Umbilical cord (tissue), 2 donors: ENCODE results near the gene LRRC8B. TPM values are rescaled to one million over a fixed set of nuclear protein-coding genes. Genes with fewer than 3 reads are reported as not detected.
"Not testable (repeated sequence)": the region's sequence is repeated elsewhere in the genome, so short reads cannot be mapped to it uniquely, and the experiment has no call there.

ENCODE experiments used
- DNase-seq: peaks from one replicate; pipeline ENCODE4 v3.0.0-alpha.2; 2015; ENCODE audit warnings: low spot score
- total RNA-seq: library from RNA; depleted of rRNA; stranded (reverse); fragments of >200 nt; gene quantifications from one replicate; pipeline ENCODE4 v1.2.3, GENCODE V29; 2014; ENCODE audit warnings: low replicate concordance; ENCODE audit not compliant: insufficient read depth

Gene LRRC8B
- total RNA-seq, 1 donor from 2014 or later: 6.7 TPM

DNA sequence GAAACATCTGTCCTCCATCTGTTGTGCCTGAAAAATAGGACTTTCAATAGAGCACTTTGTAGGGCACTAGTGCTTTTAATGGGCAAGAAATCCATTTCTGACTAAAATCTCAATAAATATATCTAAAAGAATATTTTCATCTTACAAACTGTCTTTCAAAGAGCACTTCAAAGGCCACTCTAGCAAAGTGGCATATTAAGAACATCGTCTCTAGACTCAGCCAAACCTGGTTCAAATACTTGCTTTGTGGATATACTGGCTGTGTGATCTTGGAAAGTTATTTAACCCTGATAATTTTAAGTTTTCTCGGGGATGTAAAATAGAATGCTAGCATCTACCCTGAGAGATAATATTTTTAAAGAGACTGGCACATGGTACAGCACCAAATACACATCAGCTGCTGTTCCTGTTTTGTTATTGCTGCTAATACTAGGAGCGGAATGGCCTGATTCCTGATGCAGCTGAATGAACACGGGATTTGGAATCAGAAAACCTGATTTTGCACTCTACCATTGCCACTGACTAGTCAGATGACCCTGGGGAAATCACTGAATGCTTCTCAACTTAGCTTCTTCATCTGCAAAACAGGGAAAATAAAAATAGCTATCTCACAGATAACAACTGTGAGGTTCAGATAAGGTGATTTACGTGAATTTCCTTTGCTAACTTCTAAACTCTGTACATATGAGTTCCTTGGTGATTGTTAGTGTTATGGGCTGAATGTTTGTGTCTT, 83.1 kb downstream of the LRRC8B start:
- DNase-seq: no peak

DNA sequence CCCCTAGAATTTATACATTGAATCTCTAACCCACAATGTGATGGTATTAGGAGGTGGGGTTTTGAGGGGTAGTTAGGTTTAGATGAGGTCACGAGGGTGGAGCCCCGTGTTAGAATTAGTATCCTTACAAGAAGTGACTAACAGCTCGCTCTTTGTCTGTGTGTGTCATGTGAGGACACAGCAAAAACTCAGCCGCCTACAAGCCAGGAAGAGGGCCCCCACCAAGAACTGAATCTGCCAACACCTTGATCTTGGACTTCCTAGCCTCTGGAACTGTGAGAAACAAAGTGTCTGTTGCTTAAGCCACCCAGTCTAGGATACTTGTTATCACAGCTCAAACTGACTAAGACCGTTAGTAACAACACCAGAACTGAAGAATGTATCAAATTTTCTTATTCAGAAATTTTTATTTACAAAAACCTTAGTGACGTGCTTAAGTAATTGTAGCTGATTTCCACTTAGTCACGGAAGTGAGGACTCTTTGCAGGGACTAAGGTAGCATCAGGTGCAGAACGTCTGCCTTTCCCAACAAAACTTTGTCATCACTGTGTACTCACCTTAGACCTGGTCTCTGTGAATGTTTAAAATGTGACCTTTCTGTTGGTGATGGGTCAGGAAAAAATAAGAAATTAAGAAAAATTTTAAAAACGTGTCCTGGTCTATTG, 83.8 kb downstream of the LRRC8B start:
- no peak for DNase-seq

DNA sequence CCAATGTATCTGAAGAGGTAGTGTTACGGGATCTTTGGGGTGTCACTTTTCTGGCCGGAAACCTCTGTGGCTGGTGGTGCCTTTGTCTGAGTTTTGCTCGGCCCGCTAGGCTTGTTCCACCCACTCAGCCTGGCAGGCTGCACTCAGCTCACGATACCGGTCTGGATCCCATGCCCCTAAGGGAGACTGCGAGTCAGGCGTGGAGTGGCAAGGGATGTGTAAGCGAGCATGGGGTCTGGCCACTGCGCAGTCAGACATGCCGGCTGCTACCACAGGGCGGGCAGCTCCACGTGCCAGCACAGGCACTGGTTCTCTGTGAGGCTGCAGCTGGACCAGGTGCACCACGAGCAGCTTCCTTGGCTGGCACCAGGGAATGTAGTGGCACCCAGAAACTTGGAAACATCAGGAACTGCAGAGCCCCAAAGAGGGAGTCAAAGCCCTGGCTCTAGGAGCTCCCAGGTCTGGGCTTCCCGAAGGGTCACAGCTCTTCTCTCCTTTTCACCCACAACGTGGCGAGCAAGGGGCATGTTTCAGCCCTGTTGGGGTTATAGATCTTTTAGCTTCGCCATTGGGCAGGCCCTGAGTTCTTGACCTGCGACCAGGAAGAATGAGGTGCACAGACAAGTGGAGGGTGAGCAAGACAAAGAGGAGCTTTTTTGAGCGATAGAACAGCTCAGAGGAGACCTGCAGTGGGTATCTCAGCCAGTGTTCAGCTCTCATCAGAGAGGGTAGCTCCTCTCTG, 84.5 kb downstream of the LRRC8B start:
- DNase-seq: no peak

DNA sequence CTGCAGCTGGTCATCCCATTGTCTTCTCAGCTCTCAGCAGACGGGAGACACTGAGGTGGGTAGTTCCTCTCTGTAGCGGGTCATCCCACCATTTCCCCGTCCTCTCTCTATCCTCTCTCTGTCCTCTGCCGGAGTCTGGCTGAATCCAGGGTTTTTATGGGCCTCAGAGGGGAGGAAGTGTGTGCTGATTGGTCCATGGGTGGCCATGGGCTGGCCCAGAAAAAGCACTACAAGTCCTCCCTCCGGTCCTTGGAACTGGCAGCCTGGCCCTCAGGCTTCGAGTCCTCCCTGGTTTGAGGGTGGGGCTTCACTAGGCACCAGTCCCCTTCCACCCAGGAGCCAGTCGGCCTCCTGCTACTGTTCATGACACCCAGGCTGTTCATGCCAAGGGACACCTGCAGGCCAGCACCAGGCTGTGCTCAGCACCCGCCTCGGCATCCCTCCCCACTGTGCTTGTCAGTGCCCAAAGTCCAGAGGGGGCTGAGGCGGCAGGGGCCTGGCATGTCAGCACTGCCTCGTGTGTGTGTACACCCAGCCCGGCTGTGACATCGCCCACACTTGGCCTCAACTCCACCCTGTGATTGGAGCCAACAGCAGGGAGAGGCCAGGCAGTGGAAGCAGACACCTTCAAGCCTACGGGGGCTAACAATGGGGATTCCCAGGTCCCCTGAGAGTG, 85.3 kb downstream of the LRRC8B start:
- no peak for DNase-seq

DNA sequence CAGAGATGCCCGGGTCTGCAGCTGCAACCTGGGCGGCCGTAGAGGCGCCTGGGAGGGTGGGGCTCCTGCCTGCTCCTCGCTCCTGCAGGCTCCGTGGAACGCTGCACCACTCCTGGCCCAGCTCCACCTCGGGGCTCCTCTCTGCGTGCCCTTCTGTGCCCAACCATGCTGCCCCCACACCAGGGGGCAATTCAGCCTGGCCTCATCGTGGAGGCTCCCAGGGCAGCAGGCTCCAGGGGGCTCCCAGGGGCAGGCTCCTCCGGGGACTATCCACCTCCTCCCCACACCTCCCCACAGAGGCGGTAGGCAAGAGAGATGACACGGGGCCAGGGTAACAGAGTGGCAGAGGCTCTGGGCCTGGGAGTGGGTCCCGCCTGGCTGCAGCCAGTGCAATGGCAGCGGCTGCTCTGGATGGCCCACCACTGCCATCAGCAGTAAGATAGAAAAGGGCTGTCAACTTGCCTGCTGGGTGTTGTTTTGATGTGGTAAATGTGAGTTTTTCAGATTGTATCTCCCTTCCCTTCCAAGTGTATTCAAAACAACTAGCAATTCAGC, 85.9 kb downstream of the LRRC8B start:
- no peak for DNase-seq

DNA sequence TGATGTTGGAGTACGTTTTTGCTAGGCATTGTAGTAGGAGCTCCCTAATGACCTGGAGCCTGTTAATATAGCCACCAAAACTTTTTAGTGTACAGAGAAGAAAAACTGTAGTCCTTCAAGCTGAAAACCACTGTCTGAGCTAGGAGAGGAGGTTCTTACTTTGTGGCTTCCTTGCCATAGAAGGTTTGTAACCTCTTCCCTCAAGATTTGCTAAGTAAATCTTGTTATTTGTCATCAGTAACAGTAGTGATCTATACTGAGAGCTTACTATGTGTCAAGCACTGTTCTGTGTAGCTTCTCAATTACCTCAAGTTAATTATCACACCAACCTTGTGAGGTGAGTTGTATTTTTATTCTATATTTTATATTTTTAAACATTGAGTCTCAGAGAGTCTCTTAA, 87.1 kb downstream of the LRRC8B start:
- DNase-seq: no peak

DNA sequence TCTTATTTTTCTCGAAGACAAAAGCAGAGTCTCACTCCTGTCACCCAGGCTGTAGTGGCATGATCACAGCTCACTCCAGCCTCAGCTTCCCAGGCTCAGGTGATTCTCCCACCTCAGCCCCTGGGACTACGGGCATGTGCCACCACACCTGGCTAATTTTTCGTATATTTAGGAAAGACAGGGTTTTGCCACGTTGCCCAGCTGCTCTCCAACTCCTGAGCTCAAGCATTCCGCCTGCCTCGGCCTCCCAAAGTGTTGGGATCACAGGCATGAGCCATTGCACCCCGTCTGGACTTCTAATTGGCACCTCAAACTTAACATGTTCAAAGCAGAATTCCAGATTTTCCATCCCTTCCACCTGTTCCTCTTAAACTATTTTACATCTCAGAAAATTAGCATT, 89.3 kb downstream of the LRRC8B start:
- DNase-seq: no peak

DNA sequence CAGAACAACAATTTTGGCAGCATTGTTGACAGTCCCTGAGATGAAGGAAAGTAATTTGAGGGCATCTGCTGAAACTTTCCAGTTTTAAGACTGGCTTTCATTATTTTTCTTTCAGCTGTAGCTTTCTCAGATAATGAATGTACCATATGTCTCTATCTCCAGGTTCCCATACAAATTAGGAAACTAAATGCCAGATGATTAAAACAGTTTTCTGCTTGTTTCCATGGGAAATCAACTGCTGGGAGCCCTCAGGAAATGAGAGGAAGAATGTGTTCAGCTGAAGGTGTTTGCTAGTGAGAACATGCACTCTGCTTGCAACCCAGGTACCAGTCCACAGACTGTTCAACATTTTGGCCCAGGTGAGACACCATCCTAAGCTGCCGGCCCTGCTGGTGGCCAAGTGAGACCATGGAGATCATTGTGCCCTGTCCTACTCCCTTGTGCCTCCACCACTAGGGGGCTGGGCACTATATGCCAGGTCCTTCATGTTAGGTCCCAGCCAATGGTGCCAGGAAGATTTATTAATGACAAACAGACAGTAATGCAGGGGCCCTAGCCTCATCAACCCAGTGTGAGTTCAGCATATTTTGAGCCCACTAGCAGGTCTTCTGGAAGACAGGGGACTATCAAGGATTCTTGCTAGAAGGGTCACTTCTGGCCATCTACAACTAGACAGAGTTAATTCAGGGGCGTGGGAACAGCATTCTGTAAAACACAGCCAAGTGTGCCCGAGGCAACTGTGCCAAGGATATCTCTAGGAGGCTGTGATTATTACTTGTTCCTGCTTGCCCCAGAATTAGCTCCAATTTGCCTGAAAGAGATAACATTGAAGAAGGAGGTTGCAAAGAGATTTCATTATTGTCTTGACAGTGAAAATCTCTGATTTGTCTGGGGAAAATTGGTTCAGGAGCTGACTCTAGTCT, 91.3 kb downstream of the LRRC8B start:
- no peak for DNase-seq

DNA sequence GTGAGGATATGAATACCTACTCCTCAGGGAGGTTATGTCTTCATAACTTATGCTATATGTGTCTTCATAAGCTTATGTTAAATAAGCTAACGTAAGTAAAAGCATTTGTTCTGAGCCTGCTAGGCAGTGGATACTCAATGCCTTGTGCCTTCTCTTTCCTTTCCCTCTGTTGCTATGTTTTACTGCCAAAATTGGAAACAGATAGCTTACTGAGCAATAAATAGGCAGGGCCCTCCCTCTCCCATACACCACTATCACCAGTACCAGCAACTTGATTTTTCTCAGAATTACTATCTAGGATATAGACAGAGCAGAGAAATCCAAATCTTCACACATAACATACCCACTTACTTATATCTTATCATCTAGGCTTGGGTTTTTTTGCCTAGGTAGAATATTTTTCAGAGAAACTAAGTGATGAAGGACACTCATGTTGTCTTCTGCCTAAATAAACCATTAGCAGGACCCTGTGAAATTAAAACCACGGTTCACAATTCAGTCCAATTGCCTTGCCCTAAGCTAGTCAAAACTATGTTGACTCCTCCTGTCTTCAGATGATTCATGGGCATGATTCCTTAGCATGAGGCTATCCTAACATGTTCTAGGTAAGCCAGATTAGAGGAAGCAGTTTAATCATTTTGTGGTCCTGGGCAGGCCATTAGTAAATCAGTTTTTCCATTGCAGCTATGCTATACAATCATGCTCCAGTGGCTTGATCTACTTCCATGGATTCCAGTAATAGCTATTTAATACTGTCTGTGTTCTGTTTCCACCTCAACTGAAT, 92.4 kb downstream of the LRRC8B start:
- no peak for DNase-seq

DNA sequence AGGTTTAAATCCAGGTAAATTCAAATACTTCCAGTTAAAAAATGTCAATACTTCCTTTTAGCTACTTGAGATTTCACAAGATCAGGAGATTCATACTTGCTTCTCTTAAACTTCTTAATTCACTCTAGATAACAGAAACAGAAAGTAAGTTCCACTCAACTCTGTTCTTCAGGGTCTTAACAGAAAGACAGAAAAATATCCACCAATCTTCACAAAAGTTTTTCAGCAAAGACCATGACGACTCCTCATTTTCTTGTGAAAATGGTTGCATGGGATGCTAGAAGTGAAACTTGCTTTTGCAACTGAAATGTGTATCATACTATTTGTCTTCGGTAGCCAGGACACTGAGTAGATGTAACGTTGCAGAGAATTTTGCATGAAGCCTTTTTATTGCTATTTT, 96.0 kb downstream of the LRRC8B start:
- no peak for DNase-seq

DNA sequence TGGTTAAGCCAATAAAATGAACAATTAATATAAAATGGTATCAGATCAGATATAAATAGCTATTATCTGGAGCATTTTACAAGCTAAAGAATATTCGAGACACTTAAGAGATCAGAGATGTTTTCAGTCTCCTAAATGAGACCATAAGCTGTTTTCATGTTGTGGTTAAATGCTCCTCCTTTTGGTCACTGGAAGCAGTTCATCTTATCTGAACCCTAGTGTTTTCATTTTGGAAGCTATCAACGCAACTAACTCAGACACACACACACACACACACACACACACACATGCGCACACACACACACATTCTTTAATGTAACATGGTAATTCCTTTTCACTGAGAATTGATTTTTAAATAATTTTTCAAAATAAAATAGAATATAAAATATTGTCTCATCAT, 98.3 kb downstream of the LRRC8B start:
- DNase-seq: no peak

DNA sequence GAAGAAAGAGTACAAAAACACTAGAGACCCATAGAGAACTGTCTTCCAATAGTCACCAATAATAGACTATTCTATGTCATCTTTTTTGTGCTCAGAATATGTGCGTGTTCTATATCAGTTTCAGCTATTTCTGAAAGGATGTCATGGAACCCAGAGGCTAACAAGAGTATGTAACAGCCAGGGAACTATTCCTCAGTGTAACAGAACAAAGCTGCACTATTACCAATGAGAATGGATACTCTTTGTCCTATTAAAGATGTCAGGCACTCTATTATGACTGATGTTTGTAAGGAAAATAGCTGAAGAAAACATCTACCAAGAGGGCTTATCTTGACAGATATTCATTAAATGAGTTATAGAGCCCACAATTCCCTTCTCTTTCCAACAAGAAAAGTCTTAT, 99.7 kb downstream of the LRRC8B start:
- DNase-seq: no peak

DNA sequence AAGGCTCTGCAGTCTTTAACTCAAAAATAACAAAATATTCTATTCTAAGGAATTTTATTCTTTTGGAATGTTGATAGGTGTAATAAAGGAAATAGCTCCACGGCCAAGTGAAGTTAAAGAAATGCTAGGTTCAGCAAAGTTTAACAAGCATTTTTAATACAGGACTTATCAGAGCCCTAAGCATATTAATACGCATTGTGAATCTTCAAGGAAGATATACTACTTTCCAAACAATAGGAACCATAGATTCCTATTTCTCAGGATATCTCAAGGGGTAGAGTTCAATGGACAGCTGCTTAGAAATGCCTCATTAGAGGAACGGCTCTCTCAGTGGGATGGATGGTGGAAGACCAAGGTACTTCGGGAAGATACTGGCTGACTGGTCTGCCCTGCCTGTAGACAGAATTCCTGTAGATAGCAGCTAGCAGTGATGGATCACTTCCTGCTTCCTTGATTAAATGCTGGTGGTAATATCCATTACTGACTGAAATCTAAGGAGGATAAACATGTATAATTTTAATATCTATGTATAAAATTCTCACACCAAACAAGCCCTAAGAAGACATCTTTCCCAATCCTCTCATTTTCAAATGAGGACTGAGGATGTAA, 100.2 kb downstream of the LRRC8B start:
- DNase-seq: no peak

DNA sequence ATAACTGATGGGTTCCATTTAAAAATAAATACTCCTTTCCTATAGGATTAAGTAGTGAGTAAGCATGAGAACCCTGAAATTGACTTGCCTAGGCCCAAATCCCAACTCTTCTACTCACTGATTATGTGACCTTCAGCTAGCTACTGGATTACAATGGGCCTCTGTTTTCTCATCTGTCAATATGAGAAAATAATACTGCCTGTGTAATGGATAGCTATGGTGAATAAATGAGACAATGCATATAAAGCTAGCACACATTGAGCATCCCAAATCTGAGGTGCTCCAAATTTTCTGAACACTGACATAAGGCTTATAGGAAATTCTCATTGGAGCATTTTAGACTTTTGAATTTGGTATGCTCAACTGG, 103.0 kb downstream of the LRRC8B start:
- no peak for DNase-seq

DNA sequence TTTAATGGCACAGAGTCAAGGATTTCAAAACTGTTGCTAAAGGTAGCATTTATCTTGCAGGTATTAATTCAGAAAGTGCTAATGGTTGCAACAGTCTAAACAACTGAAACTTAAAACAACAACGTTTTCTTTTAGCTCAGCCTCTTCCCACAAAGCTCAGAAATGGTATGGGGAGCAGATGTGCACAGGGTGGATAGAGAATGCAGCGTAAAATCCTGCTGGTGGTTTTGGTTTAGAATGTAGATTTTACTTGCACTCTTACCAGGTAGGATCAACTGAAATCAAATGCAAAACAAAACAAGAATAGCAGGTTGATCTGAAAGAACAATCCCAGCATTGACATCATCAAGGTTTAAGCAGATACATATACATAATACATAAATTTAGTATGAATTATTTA, 104.5 kb downstream of the LRRC8B start:
- no peak for DNase-seq

DNA sequence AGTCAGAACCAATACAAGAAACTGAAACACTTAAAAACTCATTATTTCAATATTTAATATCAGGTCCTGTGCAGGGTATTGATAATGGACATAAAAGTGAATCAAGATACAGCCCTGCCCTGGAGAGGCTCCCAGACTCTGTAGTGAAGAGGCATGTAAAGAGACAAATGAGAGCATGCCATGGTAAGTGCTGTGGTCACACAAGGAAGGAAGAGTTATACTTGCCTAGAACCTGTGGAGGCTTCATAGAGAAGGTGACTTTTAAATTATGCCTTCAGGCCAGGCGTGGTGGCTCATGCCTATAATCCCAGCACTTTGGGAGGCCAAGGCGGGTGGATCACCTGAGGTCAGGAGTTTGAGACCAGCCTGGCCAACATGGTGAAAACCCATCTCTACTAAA, 105.0 kb downstream of the LRRC8B start:
- DNase-seq: not testable (repeated sequence)

DNA sequence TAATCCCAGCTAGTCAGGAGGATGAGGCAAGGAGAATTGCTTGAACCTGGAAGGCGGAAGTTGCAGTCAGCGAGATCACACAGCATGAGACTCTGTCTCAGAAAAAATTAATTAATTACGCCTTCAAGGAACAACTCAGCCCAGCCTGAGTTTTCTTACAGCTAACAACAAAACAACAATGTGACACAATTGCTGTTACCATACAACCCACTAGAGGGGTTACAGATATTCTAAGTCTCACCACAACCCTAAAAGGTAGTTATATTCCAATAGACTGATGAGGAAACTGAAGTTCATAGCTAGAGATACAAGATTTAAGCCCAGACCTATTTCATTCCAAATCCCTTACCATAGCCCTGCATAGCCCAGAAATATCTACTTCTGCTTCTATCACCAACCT, 105.4 kb downstream of the LRRC8B start:
- DNase-seq: no peak

DNA sequence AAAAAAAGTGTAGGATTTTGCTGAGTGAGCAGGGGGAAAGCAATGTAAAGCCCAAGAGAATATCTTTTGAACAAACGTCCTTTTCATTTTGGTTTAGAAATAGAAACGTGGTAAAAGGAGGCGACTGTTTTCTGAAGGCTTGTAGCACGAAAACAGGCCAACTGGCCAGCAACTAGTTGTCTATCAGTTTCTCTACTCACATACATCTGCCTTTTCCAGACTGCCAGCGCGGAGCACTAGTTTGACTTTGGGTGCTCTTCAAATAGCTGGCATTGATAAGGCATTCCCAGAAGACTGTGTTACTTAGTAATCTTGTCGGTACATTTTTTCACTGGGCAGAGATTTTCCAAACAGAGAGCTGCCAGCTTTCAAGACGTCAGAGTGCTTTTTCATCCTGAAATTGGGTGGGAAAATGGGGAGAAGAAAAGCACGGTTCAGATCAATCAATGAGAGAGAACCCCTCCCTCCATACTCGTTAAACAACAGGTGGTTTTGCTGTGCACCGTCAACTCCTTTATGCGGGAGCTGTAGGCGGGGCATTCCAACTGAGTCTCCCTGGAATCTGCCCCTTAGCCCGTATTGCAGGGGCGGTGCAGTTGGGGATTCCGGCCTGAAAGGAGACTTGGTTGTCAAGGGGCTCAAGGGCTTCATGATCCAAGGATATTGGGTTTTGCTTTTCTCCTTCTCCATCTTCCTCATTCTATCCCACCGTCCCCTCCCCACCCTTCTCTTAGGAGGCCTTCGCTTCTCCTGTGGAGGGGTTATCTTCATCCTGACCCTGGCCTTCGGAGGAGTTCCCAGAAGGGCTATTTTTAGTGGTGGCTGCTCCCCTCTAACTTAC, 107.4 kb downstream of the LRRC8B start:
- no peak for DNase-seq
